ENCODE data around the gene VWA8. TPM values are rescaled to one million over a fixed set of nuclear protein-coding genes. Genes with fewer than 3 reads are reported as not detected.

Gene VWA8
- total RNA-seq, 1 experiment from 2014 or later: 22.6 TPM

- no peak for TF ChIP-seq ZBTB33 (IDR thresholded peaks at IDR 0.05; ENCODE audit: extremely low read depth, insufficient replicate concordance, low read length)
Observed at GRCh38 chr13:41696163-41697003, 264.5 kb downstream of the VWA8 start (continued).

- Histone ChIP-seq H3K4me1 (ENCODE audit: control insufficient read depth in 1 of 2, insufficient read depth in 2 of 2, low read length in 2 of 2) (peaks cover 20 to 28% of the 10 kb centered on the region in 2 experiments), H3K79me2 (ENCODE audit: insufficient read depth, low read length) (no peaks in the 10 kb centered on the region), H3K27me3 (ENCODE audit: insufficient read depth, low read length) (no peaks in the 10 kb centered on the region), H3K4me3 (replicated peaks in 1 of 2; ENCODE audit: low read depth in 1 of 2, low read length in 2 of 2) (no peak overlapping the region), H3K9ac (ENCODE audit: low read length) (no peak overlapping the region), H3K36me3 (ENCODE audit: control insufficient read depth in 1 of 2, insufficient read depth in 2 of 2, low read length in 2 of 2) (peaks cover 0 to 3% of the 10 kb centered on the region in 2 experiments; a peak in 1 of 4 replicates), H2AFZ (ENCODE audit: low read depth, low read length, poor library complexity, severe bottlenecking) (no peak overlapping the region), H3K9me3 (ENCODE audit: control insufficient read depth in 1 of 2, insufficient read depth in 1 of 2, low read depth in 1 of 2, low read length in 2 of 2) (no peaks in the 10 kb centered on the region), H3K9me2 (ENCODE audit: insufficient read depth) (no peaks in the 10 kb centered on the region), H4K20me1 (ENCODE audit: insufficient read depth) (no peaks in the 10 kb centered on the region), H3K4me2 (ENCODE audit: low read length) (peak overlapping the region; percentile 52), H3K27ac (ENCODE audit: low read depth, low read length) (no peak overlapping the region)
- no TSS peak for BruUV-seq (replicated peaks)
- ChIA-PET CTCF (no interaction called here), RAD21 (ENCODE audit: low non-redundant PET in 1 of 2, low total read pairs in 2 of 2, uncharacterized antibody in 2 of 2, unreplicated experiment in 2 of 2) (no interaction called here), POLR2A (no interaction called here)
- TF ChIP-seq SRF (IDR thresholded peaks at IDR 0.05; ENCODE audit: low read depth) (0 out of 2 replicates have a peak, but pooled peaks have one; percentile 23), JUND (IDR thresholded peaks at IDR 0.05) (0 out of 2 replicates have a peak, but pooled peaks have one; percentile 22), CEBPB (IDR thresholded peaks at IDR 0.05; ENCODE audit: low read depth) (peak; percentile 59), FOSL1 (IDR thresholded peaks at IDR 0.05; ENCODE audit: low read depth) (peak; percentile 47; the same call in 1 of the 2 replicates), RAD21 (IDR thresholded peaks at IDR 0.05; ENCODE audit: low read depth) (0 out of 2 replicates have a peak, but pooled peaks have one; percentile 8), ZBTB33 (IDR thresholded peaks at IDR 0.05; ENCODE audit: extremely low read depth, insufficient replicate concordance, low read length) (no peak), SP1 (IDR thresholded peaks at IDR 0.05; ENCODE audit: low read depth) (peak; percentile 51), ATF3 (IDR thresholded peaks at IDR 0.05) (no peak)
- intact Hi-C loops (cut with micrococcal nuclease): no loop called here
- DNase-seq (ENCODE audit: low read depth, low spot score) (peak; percentile 50), ATAC-seq (peak; percentile 67)
Observed at GRCh38 chr13:41694545-41695301, 266.2 kb downstream of the VWA8 start.

Measured in HCT116 (cell line).